T-helper 2 cell treated with Interferon-gamma antibody and Interleukin-4, amounts not matched to agents 5 μg/mL and 100 μg/mL, for 36 hours (primary cell): Measurements from ENCODE around the gene FNDC3B.

ENCODE experiments used
- DNase-seq: peaks from one replicate; pipeline ENCODE4 v3.0.0; 2021; ENCODE audit warnings: low spot score
- H3K27ac Mint-ChIP-seq: one replicate; pipeline ENCODE4 v1.8.0; 2021; ENCODE audit warnings: mild to moderate bottlenecking, mixed read lengths
- H3K27me3 Mint-ChIP-seq: one replicate; pipeline ENCODE4 v1.8.0; 2021; ENCODE audit warnings: low read depth, mixed read lengths
- H3K36me3 Mint-ChIP-seq: one replicate; pipeline ENCODE4 v1.8.0; 2021; ENCODE audit warnings: low read depth, mixed read lengths
- H3K4me1 Mint-ChIP-seq: one replicate; pipeline ENCODE4 v1.8.0; 2021; ENCODE audit warnings: low read depth, mixed read lengths
- H3K4me3 Mint-ChIP-seq: one replicate; pipeline ENCODE4 v1.8.0; 2022; ENCODE audit warnings: mild to moderate bottlenecking, moderate library complexity, mixed read lengths
- H3K9me3 Mint-ChIP-seq: one replicate; pipeline ENCODE4 v1.8.0; 2021; ENCODE audit warnings: mixed read lengths

Gene FNDC3B

GRCh38 chr3:172142864-172143451 lies 103.6 kb downstream of the FNDC3B start:
- no peaks in the 10 kb centered on the region for H3K27me3 Mint-ChIP-seq
- DNase-seq, result no peak
- H3K36me3 Mint-ChIP-seq, result peaks cover 2% of the 10 kb centered on the region
- no peak overlapping the region for H3K4me3 Mint-ChIP-seq
- peaks cover 47% of the 10 kb centered on the region for H3K4me1 Mint-ChIP-seq
- H3K9me3 Mint-ChIP-seq, result no peaks in the 10 kb centered on the region
- no peak overlapping the region for H3K27ac Mint-ChIP-seq

DNA sequence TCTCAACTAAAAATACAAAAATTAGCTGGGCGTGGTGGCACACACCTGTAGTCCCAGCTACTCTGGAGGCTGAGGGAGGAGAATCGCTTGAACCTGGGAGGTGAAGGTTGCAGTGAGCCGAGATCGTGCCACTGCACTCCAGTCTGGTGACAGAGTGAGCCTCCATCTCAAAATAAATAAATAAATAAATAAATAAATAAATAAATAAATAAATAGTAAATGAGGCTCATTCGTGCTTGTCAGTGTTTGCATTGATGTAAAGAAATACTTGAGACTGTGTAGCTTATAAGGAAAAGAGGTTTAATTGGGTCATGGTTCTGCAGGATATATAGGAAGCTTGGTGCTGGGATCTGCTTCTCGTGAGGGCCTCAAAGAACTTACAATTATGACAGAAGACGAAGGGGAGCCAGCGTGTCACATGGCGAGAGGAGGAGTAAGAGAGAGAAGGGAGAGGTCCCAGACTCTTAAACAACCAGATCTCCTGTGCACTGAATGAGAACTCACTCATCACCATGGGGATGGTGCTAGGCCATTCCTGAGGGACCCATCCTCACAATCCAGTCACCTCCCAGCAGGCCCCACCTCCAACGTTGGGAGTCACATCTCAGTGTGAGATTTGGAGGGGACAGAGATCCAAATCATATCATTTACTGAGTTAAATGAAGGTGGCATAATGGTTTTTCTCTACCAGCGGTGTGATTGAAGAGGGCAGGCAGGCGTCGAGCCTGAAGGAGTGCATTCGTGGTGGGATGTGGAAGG lies 104.5 kb downstream of the FNDC3B start:
- H3K4me1 Mint-ChIP-seq, result peaks cover 45% of the 10 kb centered on the region

DNA sequence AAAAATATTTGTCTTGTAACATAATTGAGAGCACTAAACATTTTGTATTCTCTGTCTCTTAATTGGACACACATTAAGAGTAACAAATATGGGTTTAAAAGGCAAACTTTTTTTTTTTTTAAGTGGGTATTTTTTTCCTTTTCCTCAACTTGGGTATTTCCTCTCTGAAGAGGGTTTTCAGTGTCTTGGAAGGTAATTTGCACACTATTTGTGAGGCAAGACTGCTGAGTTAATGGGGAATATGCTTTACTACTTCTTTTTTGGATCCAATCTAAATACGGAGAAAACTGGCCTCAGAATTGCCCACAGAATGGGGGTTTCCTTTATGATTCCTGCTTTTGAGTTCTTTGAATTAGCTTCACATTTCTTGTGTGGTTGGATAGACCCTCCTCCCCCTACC lies 105.2 kb downstream of the FNDC3B start:
- Mint-ChIP-seq H3K9me3 (no peaks in the 10 kb centered on the region), H3K4me3 (no peak overlapping the region), H3K36me3 (peaks cover 2% of the 10 kb centered on the region), H3K27ac (no peak overlapping the region), H3K4me1 (peaks cover 43% of the 10 kb centered on the region), H3K27me3 (no peaks in the 10 kb centered on the region)
- DNase-seq, result no peak

More for the DNA sequence above, 104.5 kb downstream of the FNDC3B start:
- Mint-ChIP-seq H3K4me3 (no peak overlapping the region), H3K27me3 (no peaks in the 10 kb centered on the region), H3K27ac (peak overlapping the region; percentile 9), H3K9me3 (no peaks in the 10 kb centered on the region), H3K36me3 (peaks cover 2% of the 10 kb centered on the region)
- no peak for DNase-seq

- DNase-seq, result no peak
- no peaks in the 10 kb centered on the region for H3K9me3 Mint-ChIP-seq
- peaks cover 42% of the 10 kb centered on the region for H3K4me1 Mint-ChIP-seq
- H3K4me3 Mint-ChIP-seq, result peak overlapping the region; percentile 19
- peaks cover 2% of the 10 kb centered on the region for H3K36me3 Mint-ChIP-seq
- peak overlapping the region; percentile 66 for H3K27ac Mint-ChIP-seq
- no peaks in the 10 kb centered on the region for H3K27me3 Mint-ChIP-seq
Observed at GRCh38 chr3:172145031-172145686, 105.8 kb downstream of the FNDC3B start.

DNA sequence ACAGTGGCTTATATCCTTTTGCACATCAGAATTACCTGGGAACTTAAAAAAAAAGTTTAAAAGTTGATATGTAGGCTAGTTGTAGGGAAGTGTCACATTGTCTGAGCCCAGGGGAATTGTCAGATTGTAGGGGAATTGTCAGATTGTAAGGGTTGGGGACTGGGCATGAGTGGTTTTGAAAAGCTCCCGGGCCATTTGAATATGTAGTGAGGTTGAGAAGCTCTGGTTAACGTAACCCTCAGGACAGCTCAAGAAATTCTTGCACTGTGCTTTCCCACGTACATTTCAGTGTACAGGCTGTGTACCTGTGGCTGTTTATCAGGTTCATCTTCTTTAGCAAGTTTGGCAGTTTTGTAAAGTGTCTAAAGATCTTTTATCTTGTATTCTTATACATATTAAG lies 107.0 kb downstream of the FNDC3B start:
- no peaks in the 10 kb centered on the region for H3K9me3 Mint-ChIP-seq
- H3K27me3 Mint-ChIP-seq, result no peaks in the 10 kb centered on the region
- H3K4me3 Mint-ChIP-seq, result no peak overlapping the region
- H3K36me3 Mint-ChIP-seq, result peaks cover 2% of the 10 kb centered on the region
- peaks cover 33% of the 10 kb centered on the region for H3K4me1 Mint-ChIP-seq
- no peak for DNase-seq
- no peak overlapping the region for H3K27ac Mint-ChIP-seq

- Mint-ChIP-seq H3K4me1 (peaks cover 33% of the 10 kb centered on the region), H3K27me3 (no peaks in the 10 kb centered on the region), H3K9me3 (no peaks in the 10 kb centered on the region), H3K36me3 (peaks cover 2% of the 10 kb centered on the region), H3K4me3 (no peak overlapping the region), H3K27ac (no peak overlapping the region)
- no peak for DNase-seq
Observed at GRCh38 chr3:172147113-172147818, 107.9 kb downstream of the FNDC3B start.

DNA sequence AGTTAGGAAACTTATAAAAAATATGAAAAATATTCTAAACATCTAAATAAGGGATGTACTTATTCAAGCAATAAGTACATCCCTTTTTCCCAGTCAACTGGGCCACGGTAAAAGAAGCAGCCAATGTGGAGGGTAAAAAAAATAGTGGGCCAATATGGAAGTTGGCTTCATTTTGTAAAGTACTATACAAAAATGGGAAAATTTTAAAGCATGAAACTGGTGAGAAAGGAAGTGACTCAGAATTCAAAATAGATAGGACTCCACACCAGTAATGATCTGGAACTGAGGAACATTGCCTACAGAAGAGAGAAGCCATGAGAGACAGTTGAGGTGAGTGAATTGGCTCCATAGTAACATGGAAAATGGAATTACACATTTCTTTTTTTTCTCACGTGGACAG lies 108.9 kb downstream of the FNDC3B start:
- no peak for DNase-seq
- H3K27ac Mint-ChIP-seq, result no peak overlapping the region

DNA sequence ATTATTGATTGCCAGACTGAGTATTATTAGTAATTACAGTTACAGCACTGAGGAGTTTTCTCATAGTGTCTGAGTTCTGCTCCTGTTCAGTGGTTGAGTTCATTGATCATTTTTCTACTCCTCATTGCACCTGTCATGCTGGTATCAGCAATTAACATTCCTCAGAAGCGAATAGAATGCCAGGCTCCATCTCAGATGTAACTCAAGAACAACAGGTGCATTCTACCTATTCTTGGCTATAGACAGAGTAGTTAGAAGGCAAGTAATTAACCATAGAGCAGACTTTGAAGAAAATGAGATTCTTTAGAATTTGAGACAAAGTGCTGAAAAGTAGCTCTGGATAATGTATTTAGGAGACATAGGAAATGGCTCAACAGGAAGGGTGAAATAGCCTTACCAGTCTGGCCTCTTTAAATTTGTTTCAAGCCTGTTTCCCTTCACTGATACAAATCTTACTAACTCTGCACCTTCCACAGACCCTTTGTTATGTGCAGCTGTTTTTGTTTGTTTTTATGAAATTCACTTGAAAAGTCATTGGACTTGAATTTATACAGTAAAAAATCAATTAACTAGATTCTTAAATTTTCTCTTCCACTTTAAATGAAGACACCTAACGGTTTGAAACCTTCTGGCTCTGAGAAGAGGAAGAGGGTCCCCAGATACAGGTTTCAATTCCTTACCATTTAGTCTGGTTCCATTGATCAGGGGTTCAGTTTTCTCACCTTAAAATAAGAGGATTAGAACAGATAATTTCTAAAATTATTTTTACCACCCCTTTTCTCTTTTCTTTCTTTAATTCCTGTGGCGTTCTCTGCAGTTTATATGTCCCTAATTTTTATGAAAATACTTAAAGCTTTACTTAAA lies 109.6 kb downstream of the FNDC3B start:
- Mint-ChIP-seq H3K4me3 (no peak overlapping the region), H3K27me3 (no peaks in the 10 kb centered on the region), H3K36me3 (no peaks in the 10 kb centered on the region), H3K4me1 (peaks cover 41% of the 10 kb centered on the region), H3K27ac (no peak overlapping the region), H3K9me3 (no peaks in the 10 kb centered on the region)
- DNase-seq, result no peak

More for the DNA sequence above, 108.9 kb downstream of the FNDC3B start:
- H3K9me3 Mint-ChIP-seq, result no peaks in the 10 kb centered on the region
- H3K4me3 Mint-ChIP-seq, result no peak overlapping the region
- H3K36me3 Mint-ChIP-seq, result no peaks in the 10 kb centered on the region
- no peaks in the 10 kb centered on the region for H3K27me3 Mint-ChIP-seq
- peaks cover 37% of the 10 kb centered on the region for H3K4me1 Mint-ChIP-seq

- Mint-ChIP-seq H3K27ac (no peak overlapping the region), H3K9me3 (no peaks in the 10 kb centered on the region), H3K36me3 (no peaks in the 10 kb centered on the region), H3K4me3 (no peak overlapping the region), H3K4me1 (peaks cover 36% of the 10 kb centered on the region), H3K27me3 (no peaks in the 10 kb centered on the region)
- DNase-seq, result no peak
Observed at GRCh38 chr3:172150268-172150667, 110.9 kb downstream of the FNDC3B start.

DNA sequence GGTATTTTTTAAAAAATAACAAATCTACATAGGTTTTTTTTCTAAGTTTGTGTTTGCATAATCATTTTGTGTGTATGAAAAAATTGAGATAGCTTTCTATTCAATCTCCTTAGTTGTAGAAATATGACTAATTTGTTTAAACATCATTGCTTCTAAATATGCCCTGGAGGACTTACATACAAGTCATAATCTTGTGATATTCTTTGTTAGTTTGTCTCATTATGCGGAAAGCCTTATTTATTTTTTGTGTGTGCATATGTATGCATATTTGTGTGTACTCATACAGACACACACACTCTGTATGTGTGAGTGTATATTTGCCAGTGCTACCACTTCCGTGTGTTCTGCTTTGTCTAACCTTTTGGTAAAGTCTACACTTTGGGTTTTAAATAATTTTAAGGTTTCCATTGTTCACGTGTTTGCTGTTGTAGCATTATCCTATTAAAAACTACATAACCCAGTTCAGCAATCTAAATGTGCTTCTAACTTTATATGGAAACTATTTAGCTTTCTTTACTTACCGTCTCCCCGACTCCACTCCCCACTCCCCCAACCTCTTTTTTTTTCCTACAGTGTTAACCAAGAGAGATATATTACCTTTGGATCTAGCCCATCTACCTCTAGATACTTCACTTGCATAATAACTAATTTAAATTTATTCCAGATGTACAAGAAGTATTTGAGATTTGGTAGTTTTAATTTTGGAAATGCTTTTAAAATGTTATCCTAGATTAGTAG lies 111.7 kb downstream of the FNDC3B start:
- Mint-ChIP-seq H3K9me3 (no peaks in the 10 kb centered on the region), H3K27me3 (no peaks in the 10 kb centered on the region), H3K36me3 (no peaks in the 10 kb centered on the region), H3K27ac (no peak overlapping the region), H3K4me3 (no peak overlapping the region), H3K4me1 (peaks cover 33% of the 10 kb centered on the region)
- no peak for DNase-seq

- no peak overlapping the region for H3K27ac Mint-ChIP-seq
- peaks cover 28% of the 10 kb centered on the region for H3K4me1 Mint-ChIP-seq
- H3K9me3 Mint-ChIP-seq, result no peaks in the 10 kb centered on the region
Observed at GRCh38 chr3:172151651-172152649, 112.6 kb downstream of the FNDC3B start.

DNA sequence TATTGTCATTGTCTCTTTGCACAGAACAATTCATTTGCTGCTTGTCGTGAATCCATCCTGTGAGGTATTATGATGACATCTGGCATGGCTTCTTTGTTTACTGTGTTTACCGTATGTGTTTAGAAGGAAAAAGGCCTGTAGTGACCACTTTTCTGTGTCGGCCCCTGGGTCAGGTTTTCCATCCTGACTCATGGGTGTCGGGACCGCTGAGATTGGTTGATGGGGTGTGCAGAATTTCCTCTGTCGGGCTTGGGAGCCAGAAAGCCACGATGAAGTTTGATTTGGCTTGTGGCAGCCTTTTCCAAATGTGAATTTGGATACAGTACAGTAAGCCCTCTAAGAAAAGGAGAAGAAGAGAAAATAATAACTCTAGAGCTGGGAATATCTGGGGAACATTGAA lies 113.5 kb downstream of the FNDC3B start:
- Mint-ChIP-seq H3K27me3 (no peaks in the 10 kb centered on the region), H3K27ac (no peak overlapping the region), H3K4me3 (peak overlapping the region; percentile 48), H3K9me3 (no peaks in the 10 kb centered on the region), H3K36me3 (no peaks in the 10 kb centered on the region), H3K4me1 (peaks cover 24% of the 10 kb centered on the region)
- no peak for DNase-seq

More at GRCh38 chr3:172151651-172152649, 112.6 kb downstream of the FNDC3B start:
- no peaks in the 10 kb centered on the region for H3K36me3 Mint-ChIP-seq
- no peak for DNase-seq
- H3K4me3 Mint-ChIP-seq, result no peak overlapping the region
- no peaks in the 10 kb centered on the region for H3K27me3 Mint-ChIP-seq
